ENCODE measurements around the gene ZNF718.

DNA sequence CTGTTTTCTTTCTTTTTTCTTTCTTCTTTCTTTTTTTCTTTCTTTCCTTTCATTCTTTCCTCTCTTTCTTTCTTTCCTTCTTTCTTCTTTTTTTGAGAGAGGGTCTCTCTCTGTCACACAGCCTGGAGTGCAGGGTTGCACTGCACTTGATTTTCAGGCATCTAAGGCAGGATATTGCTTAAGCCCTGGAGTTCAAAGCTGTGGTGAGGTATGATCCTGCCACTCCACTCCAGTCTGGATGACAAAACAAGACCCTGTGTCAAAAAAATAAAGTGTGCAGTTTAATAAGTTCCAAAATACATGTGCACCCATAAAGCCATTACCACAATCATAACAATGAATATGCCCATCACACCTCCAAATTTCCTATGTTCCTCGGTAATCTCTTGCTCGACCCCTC, 10.6 kb upstream of the ZNF718 start:
- TF ChIP-seq, protein P1, sequence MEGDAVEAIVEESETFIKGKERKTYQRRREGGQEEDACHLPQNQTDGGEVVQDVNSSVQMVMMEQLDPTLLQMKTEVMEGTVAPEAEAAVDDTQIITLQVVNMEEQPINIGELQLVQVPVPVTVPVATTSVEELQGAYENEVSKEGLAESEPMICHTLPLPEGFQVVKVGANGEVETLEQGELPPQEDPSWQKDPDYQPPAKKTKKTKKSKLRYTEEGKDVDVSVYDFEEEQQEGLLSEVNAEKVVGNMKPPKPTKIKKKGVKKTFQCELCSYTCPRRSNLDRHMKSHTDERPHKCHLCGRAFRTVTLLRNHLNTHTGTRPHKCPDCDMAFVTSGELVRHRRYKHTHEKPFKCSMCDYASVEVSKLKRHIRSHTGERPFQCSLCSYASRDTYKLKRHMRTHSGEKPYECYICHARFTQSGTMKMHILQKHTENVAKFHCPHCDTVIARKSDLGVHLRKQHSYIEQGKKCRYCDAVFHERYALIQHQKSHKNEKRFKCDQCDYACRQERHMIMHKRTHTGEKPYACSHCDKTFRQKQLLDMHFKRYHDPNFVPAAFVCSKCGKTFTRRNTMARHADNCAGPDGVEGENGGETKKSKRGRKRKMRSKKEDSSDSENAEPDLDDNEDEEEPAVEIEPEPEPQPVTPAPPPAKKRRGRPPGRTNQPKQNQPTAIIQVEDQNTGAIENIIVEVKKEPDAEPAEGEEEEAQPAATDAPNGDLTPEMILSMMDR (IDR thresholded peaks at IDR 0.05; ENCODE audit: extremely low read depth in 1 of 2, insufficient read depth in 1 of 2, low read depth in 1 of 2, low read length in 2 of 2) = no peak
- TF ChIP-seq POLR2AphosphoS5 (IDR thresholded peaks at IDR 0.05; ENCODE audit: insufficient read depth, low read depth, low read length) (no peak), EZH2 (IDR thresholded peaks at IDR 0.05; ENCODE audit: borderline replicate concordance, low read depth, low read length, severe bottlenecking) (no peak), POLR2A (IDR thresholded peaks at IDR 0.05; ENCODE audit: low read depth, low read length) (no peak), JUN (IDR thresholded peaks at IDR 0.05; ENCODE audit: borderline replicate concordance, insufficient read depth, insufficient read length, low read depth) (no peak), FOS (IDR thresholded peaks at IDR 0.05; ENCODE audit: borderline replicate concordance, insufficient read depth, low read length) (no peak), MYC (IDR thresholded peaks at IDR 0.05; ENCODE audit: low read depth, low read length) (no peak)
- TF ChIP-seq, protein P2, sequence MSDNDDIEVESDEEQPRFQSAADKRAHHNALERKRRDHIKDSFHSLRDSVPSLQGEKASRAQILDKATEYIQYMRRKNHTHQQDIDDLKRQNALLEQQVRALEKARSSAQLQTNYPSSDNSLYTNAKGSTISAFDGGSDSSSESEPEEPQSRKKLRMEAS (IDR thresholded peaks at IDR 0.05; ENCODE audit: insufficient read depth, insufficient read length) = no peak

Measured in endothelial cell of umbilical vein (primary cell).